Heart left ventricle (tissue), 16 donors: ENCODE results near the gene PCDHGA12. TPM values are rescaled to one million over a fixed set of nuclear protein-coding genes. Genes with fewer than 3 reads are reported as not detected.
A peak's percentile ranks its signal among the peaks of the same experiment; 100 is the strongest.

ENCODE experiments used
- ATAC-seq, 4 donors: fragments of 200-7000 bp; cut with Tn5 transposase; one replicate each; pipeline ENCODE4 v1.9.1; 2020 to 2022; ENCODE audit warnings: moderate library complexity in 4 of 4, mild to moderate bottlenecking in 3 of 4, moderate number of reproducible peaks in 1 of 4
- DNase-seq, 5 donors: peaks; one replicate each; pipeline ENCODE4 v3.0.0-alpha.2; 2020
- H3K27ac ChIP-seq, 12 donors: fragments of 200-600 bp; sonication (generic) in 4 of 12; one replicate each; pipeline versions ENCODE4 v1.5.0 to v1.8.0; 2016 to 2022; ENCODE audit warnings: mild to moderate bottlenecking in 2 of 12
- H3K27me3 ChIP-seq, 9 donors: fragments of 200-600 bp; sonication (generic) in 2 of 9; one replicate each; pipeline versions ENCODE4 v1.5.1 to v1.8.0; 2016 to 2022; ENCODE audit warnings: mild to moderate bottlenecking in 3 of 9
- H3K36me3 ChIP-seq, 9 donors: fragments of 200-600 bp; sonication (generic) in 2 of 9; one replicate each; pipeline versions ENCODE4 v1.5.0 to v1.8.0; 2018 to 2022; ENCODE audit warnings: mild to moderate bottlenecking in 2 of 9
- H3K4me1 ChIP-seq, 12 donors: fragments of 200-600 bp; sonication (generic) in 4 of 12; one replicate each; pipeline versions ENCODE4 v1.5.0 to v1.8.0; 2016 to 2022; ENCODE audit warnings: mild to moderate bottlenecking in 3 of 12
- H3K4me3 ChIP-seq, 12 donors: fragments of 200-600 bp; sonication (generic) in 4 of 12; one replicate each; pipeline versions ENCODE4 v1.5.0 to v1.8.0; 2017 to 2022; ENCODE audit warnings: mild to moderate bottlenecking in 9 of 12, moderate library complexity in 4 of 12
- H3K9me3 ChIP-seq, 12 donors: fragments of 200-600 bp; sonication (generic) in 4 of 12; one replicate each; pipeline versions ENCODE4 v1.5.0 to v1.8.0; 2016 to 2022; ENCODE audit warnings: mild to moderate bottlenecking in 1 of 12
- CTCF ChIP-seq, 12 donors: fragments of 200-600 bp; sonication (generic) in 4 of 12; IDR thresholded peaks; one replicate each; pipeline versions ENCODE4 v1.5.0 to v1.8.0; 2018 to 2022; ENCODE audit warnings: antibody characterized with exemption in 12 of 12, mild to moderate bottlenecking in 5 of 12
- POLR2A ChIP-seq, 2 donors: fragments of 450-650 bp; IDR thresholded peaks; one replicate each; pipeline ENCODE4 v1.6.1; 2017; ENCODE audit warnings: antibody characterized with exemption in 2 of 2, mild to moderate bottlenecking in 2 of 2, moderate library complexity in 2 of 2
- WGBS, 4 donors: extraction: QIAGEN DNeasy Blood & Tissue Kit in 2 of 4; methylation state at CpG; one replicate each; pipeline versions ENCODE4 v1.1.5 to v1.1.7; 2013 to 2018; 5-methylcytosine and 5-hydroxymethylcytosine counted together
- intact Hi-C, 10 donors: fragments of 100-400 bp; cut with DNase I; formaldehyde crosslinking; loops; one replicate each; pipeline versions ENCODE4 v1.11.1 to v1.14.2; 2022
- polyA plus RNA-seq, 2 donors: library from polyadenylated mRNA; stranded (reverse); fragments of 200-250 nt; gene quantifications; one replicate each; pipeline ENCODE4 v1.2.3, GENCODE V29; 2013
- total RNA-seq, 9 donors: library from RNA; depleted of rRNA in 2 of 9; stranded (reverse); fragments of >200 nt in 2 of 9; fragmentation: NEBNext Ultra II Directional in 3 of 9; extraction: Animal tissue kit (Norgen Biotek cat#: 25700) in 3 of 9; gene quantifications; one replicate each; pipeline versions ENCODE4 v1.1.0 to v1.2.4, GENCODE V29; 2016 to 2023
- donor health status: ischemic (EF 13 %, LVEDD 7.1; RV severe dilation, severe dysfunction).
- donor health status: healthy with polysubstance abuse.
- donor health status: DM: no; HTN: yes; CAD: no.
- donor health status: DM: no; HTN: no; CAD: no.
- donor health status: ischemic (EF 25% LVEDD 6.9; RV normal size, moderate dysfunction).
- donor health status: ischemic (EF 25% LVEDD 5.7; RV mildly dilated, moderate dysfunction).
- donor health status: healthy.
- donor health status: DM: yes; HTN: yes; CAD: no.
- donor health status: ischemic (EF 35%, LVEDD 5.7; RV mildly dilated, moderate dysfunction).
- donor health status: nonischemic (EF 11% LVEDD 7.7; RV severe dilation, severe dysfunction).
- donor health status: DM: yes; HTN: yes; CAD: no.
- donor health status: PGD.
- donor health status: ischemic (EF 29% LVEDD 5.4; RV normal size, mild dysfunction).
- donor health status: nonischemic (EF 23%, LVEDD 6.1; RV moderate dilation, normal function).

PCDHGA12 gene
- total and polyA plus RNA-seq, 11 donors: 3.2 to 15.5 (median 6.5) TPM

GRCh38 chr5:141476132-141476911 lies 46.0 kb downstream of the PCDHGA12 start:
- ATAC-seq (peak; percentile 51 to 70 (median 62)), DNase-seq (peak; percentile 45 to 74 (median 67))
- peaks cover 0 to 42% (median 0%) of the 10 kb centered on the region in 9 donors for H3K27me3 ChIP-seq
- peaks cover 0 to 16% (median 0%) of the 10 kb centered on the region in 9 donors for H3K36me3 ChIP-seq
- H3K27ac ChIP-seq: peak overlapping the region; percentile 74 to 94 (median 86)
- 1 to 2% (median 1%) methylated on average over 56 to 58 of the region's 58 CpGs for WGBS, 4 donors
- TF ChIP-seq POLR2A (IDR thresholded peaks at IDR 0.05): no peak
- no peak for TF ChIP-seq CTCF (IDR thresholded peaks at IDR 0.05)
- H3K4me3 ChIP-seq: peak overlapping the region; percentile 22 to 74 (median 64)
- peaks cover 4 to 56% (median 41%) of the 10 kb centered on the region in 12 donors for H3K4me1 ChIP-seq
- intact Hi-C loops: loop anchor here in 9 of 10 donors (2.0 to 10.0 kb wide), 6 partner anchors 36 to 82 kb away; no protein-coding TSS in a partner anchor
- no peaks in the 10 kb centered on the region for H3K9me3 ChIP-seq

- Histone ChIP-seq H3K4me1 (peaks cover 4 to 64% (median 46%) of the 10 kb centered on the region in 12 donors), H3K9me3 (no peaks in the 10 kb centered on the region), H3K36me3 (peaks cover 0 to 14% (median 0%) of the 10 kb centered on the region in 9 donors), H3K27me3 (peaks cover 0 to 42% (median 0%) of the 10 kb centered on the region in 9 donors), H3K27ac (peak overlapping the region in 11 of 12 donors; percentile 74 to 94 (median 86)), H3K4me3 (peak overlapping the region; percentile 22 to 74 (median 64))
- ATAC-seq: no peak
- DNase-seq: no peak
- WGBS, 4 donors: 36 to 58% (median 41%) methylated on average over 19 to 24 of the region's 24 CpGs
- intact Hi-C loops: loop anchor here in 9 of 10 donors (2.0 to 10.0 kb wide), 6 partner anchors 35 to 82 kb away; no protein-coding TSS in a partner anchor
- TF ChIP-seq CTCF (IDR thresholded peaks at IDR 0.05): no peak
Measured at GRCh38 chr5:141477044-141477575, 46.8 kb downstream of the PCDHGA12 start.

GRCh38 chr5:141477815-141478214 lies 47.5 kb downstream of the PCDHGA12 start:
- 65 to 74% (median 70%) methylated on average over 13 of the region's 13 CpGs for WGBS, 4 donors
- intact Hi-C loops: loop anchor here in 9 of 10 donors (2.0 to 10.0 kb wide), 6 partner anchors 34 to 81 kb away; no protein-coding TSS in a partner anchor
- peaks cover 0 to 42% (median 0%) of the 10 kb centered on the region in 9 donors for H3K27me3 ChIP-seq

More at GRCh38 chr5:141477815-141478214, 47.5 kb downstream of the PCDHGA12 start:
- TF ChIP-seq CTCF (IDR thresholded peaks at IDR 0.05) (no peak), POLR2A (IDR thresholded peaks at IDR 0.05) (no peak)
- H3K9me3 ChIP-seq: no peaks in the 10 kb centered on the region
- H3K4me3 ChIP-seq: peak overlapping the region in 11 of 12 donors; percentile 9 to 74 (median 66)
- peaks cover 4 to 70% (median 49%) of the 10 kb centered on the region in 12 donors for H3K4me1 ChIP-seq
- DNase-seq (no peak), ATAC-seq (no peak)
- peak overlapping the region in 1 of 12 donors; percentile 94 for H3K27ac ChIP-seq
- H3K36me3 ChIP-seq: peaks cover 0 to 14% (median 0%) of the 10 kb centered on the region in 9 donors
